Ectodermal cell (in vitro differentiated cells): ENCODE measurements around the gene EPHA1. TPM values are rescaled to one million over a fixed set of nuclear protein-coding genes. Genes with fewer than 3 reads are reported as not detected.

Experiments
- H3K27ac ChIP-seq: 2 replicates; pipeline ENCODE4 v1.7.0; 2013; ENCODE audit warnings: mild to moderate bottlenecking, low read depth, low read length; ENCODE audit not compliant: insufficient read depth, poor library complexity, severe bottlenecking
- H3K27me3 ChIP-seq: 2 replicates; pipeline ENCODE4 v1.7.0; 2013; ENCODE audit warnings: mild to moderate bottlenecking, low read length; ENCODE audit not compliant: insufficient read depth, control insufficient read depth, poor library complexity, severe bottlenecking
- H3K36me3 ChIP-seq: one replicate; pipeline ENCODE4 v1.7.0; 2013; ENCODE audit warnings: low read length; ENCODE audit not compliant: control insufficient read depth, insufficient read depth
- H3K4me1 ChIP-seq: one replicate; pipeline ENCODE4 v1.7.0; 2013; ENCODE audit warnings: low read length; ENCODE audit not compliant: control insufficient read depth, insufficient read depth
- H3K4me3 ChIP-seq: 2 replicates; pipeline ENCODE4 v1.7.0; 2013; ENCODE audit warnings: low read depth, low read length, control low read depth; ENCODE audit not compliant: insufficient read depth
- H3K9me3 ChIP-seq: 2 replicates; pipeline ENCODE4 v1.7.0; 2013; ENCODE audit warnings: mild to moderate bottlenecking, low read length, moderate library complexity; ENCODE audit not compliant: control insufficient read depth
- WGBS, 2 experiments: methylation state at CpG; one replicate each; pipeline ENCODE4 v1.1.7; 2013; ENCODE audit warnings: missing lambda C conversion rate in 2 of 2; 5-methylcytosine and 5-hydroxymethylcytosine counted together
- polyA plus RNA-seq, 4 experiments: library from polyadenylated mRNA; stranded (reverse); fragments of 50-300 nt; gene quantifications; one replicate each; pipeline ENCODE4 v1.2.3, GENCODE V29; 2013

Gene EPHA1
- polyA plus RNA-seq (2013, experiment 1 of 4), result 3.6 TPM
- 2.0 TPM for polyA plus RNA-seq (2013, experiment 2 of 4)
- polyA plus RNA-seq (2013, experiment 3 of 4), result 1.7 TPM
- polyA plus RNA-seq (2013, experiment 4 of 4), result 1.1 TPM

DNA sequence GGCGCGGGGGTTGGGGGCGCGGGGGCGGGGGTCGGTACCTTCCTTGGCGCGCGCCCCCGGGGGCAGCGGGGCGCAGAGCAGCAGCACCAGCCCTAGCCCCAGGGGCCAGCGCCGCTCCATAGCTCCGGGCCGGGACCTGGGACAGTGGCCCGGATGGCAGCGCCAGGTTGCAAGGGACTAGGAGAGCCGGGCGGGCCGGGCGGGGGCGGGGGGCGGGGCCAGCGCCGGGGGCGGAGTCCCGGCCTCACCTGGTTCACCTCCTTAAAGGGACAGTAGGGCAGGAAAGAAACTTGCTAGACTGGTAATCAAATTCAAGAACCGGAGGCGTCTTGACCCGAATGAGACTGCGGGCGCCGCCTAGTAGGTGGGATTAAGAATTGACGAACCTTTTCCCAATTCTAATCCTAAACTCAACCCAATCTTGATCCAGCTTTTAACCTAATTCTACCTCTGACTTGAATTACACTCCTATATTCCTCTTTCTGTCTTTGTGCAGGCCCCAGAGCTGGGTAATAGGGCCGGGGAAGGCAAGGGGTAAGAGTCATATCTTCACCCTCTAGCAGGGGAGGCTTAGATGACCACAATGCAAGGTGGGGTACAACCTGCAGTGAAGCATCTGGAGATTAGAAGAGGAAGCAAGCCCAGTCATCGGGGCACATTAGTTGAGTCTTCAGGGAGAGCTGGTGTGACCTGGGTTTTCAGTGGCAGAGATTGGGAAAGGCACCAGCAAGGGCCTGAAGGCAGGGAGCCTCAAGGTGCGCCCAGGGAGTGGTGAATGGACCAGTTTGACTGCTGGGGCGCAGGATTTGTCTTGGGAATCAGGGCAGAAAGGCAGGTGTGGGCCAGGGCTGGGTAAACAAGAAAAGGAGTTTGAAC is at the start of gene EPHA1:
Gene EPHA1, minus strand, starts transcription at position 171 of the 876 bp plus-strand sequence. Its CDS starts 51 bp downstream, at position 120.
- peaks cover 20% of the 10 kb centered on the region for H3K4me1 ChIP-seq
- no peak within 1 kb of the TSS for H3K27ac ChIP-seq
- H3K27me3 ChIP-seq, result peaks cover 22% of the 10 kb centered on the region
- H3K4me3 ChIP-seq, result peak within 1 kb of the TSS; percentile 34
- H3K9me3 ChIP-seq, result no peaks in the 10 kb centered on the region
- 7% methylated on average over 39 of the region's 39 CpGs for WGBS, 2 experiments
- no peaks in the 10 kb centered on the region for H3K36me3 ChIP-seq

DNA sequence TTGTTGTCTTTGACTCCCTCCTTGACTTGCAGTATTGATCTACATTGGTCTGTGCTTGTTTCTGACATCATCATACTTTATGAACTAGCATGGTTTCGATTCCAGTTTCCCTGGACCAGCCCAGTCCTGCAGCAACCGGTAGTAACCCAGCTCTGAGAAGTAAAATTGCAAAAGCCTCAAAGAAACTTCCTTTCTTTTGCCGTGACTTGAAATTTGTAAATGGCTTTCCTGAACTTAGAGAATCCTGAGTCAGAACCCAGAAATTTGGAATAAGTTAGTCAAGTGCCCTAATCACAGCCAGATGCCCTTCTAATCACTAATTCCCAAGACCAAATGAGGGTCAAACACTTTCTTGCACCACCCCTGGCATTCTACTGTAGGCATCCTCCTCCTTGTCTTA is 49.6 kb upstream of the EPHA1 start:
- Histone ChIP-seq H3K27me3 (no peaks in the 10 kb centered on the region), H3K4me3 (no peak overlapping the region), H3K27ac (no peak overlapping the region), H3K9me3 (no peaks in the 10 kb centered on the region), H3K4me1 (no peaks in the 10 kb centered on the region), H3K36me3 (no peaks in the 10 kb centered on the region)
- 90 to 98% methylated on average over 3 of the region's 3 CpGs for WGBS, 2 experiments

DNA sequence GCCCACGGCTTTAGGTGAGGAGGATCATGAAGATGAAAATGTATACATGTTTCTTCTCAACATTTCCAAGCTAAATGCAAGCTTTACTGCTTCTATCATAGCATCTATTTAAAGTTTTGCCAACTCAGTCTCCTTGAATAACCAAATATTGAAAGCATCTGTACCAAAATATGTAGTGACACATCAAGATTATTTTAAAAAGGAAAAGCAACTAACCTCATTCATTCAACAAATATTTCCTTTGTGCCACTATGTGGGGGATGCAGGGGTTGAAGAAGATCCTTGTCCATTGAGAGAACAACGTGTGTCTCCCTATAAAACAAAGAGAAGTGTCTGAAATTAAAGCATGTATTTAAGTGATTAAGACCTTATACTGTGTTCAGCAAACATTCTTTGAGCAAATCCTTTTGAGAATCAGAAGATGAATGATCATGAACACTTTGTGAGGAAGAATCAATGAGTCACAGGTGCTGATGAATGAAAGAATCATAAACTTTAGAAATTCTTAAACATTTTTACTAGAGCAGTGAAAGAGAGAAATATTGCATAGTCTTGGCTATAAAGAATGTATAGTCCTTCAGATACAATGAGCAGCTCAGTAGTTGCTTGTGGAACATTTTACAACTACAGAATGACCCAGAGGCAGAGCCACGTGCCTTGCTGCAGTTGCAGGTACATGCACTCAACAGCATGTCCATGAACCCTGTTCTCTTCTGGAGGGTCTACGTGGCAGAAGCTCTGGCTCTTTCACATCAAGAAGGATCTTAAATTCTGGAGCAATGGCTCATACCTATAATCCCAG is 48.5 kb upstream of the EPHA1 start:
- 92 to 93% methylated on average over 3 to 4 of the region's 4 CpGs for WGBS, 2 experiments
- no peaks in the 10 kb centered on the region for H3K27me3 ChIP-seq
- H3K9me3 ChIP-seq, result no peaks in the 10 kb centered on the region
- H3K36me3 ChIP-seq, result no peaks in the 10 kb centered on the region
- no peak overlapping the region for H3K27ac ChIP-seq
- no peak overlapping the region for H3K4me3 ChIP-seq
- no peaks in the 10 kb centered on the region for H3K4me1 ChIP-seq

DNA sequence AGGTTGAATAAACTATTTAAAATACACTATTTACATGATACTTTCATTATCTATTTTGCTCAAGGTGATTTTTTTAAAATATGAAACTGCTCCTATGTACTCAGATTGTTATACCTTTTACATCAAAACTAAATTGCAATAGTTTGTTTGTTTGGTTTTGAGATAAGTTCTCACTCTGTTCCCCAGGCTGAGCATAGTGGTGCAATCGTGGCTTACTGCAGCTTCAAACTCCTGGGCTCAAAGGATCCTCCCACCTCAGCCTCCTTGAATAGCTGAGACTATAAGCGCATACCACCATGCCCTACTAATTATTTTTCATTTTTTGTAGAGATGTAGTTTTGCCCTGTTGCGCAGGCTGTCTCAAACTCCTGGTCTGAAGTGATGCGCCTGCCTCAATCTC is 47.3 kb upstream of the EPHA1 start:
- H3K36me3 ChIP-seq, result no peaks in the 10 kb centered on the region
- H3K4me1 ChIP-seq, result no peaks in the 10 kb centered on the region
- H3K9me3 ChIP-seq, result no peaks in the 10 kb centered on the region
- WGBS, 2 experiments, result 89 to 93% methylated on average over 4 of the region's 4 CpGs
- no peak overlapping the region for H3K4me3 ChIP-seq
- no peaks in the 10 kb centered on the region for H3K27me3 ChIP-seq
- H3K27ac ChIP-seq, result no peak overlapping the region

DNA sequence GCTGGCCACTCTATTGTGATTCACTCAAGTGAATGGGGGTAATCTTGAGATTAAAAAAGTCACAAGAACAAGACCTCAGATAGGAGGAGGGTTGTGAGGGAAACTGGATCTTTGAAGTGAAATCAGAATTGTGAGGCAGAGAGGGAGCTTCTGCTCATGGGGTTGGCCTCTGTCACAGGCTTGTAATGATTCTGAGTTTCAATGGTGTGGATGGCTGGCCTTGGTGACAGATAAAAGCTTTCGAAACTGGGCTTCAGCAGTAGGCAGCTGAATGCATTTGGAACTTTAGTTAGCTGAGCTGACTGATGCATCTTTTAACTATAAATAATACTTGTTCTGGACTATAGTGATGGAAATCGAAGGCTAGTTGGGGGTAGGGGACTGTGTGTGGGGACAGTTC is 46.8 kb upstream of the EPHA1 start:
- no peaks in the 10 kb centered on the region for H3K4me1 ChIP-seq
- no peak overlapping the region for H3K27ac ChIP-seq
- no peaks in the 10 kb centered on the region for H3K27me3 ChIP-seq
- no peaks in the 10 kb centered on the region for H3K36me3 ChIP-seq
- H3K9me3 ChIP-seq, result no peaks in the 10 kb centered on the region
- 89 to 100% methylated on average over 1 to 2 of the region's 2 CpGs for WGBS, 2 experiments
- no peak overlapping the region for H3K4me3 ChIP-seq

DNA sequence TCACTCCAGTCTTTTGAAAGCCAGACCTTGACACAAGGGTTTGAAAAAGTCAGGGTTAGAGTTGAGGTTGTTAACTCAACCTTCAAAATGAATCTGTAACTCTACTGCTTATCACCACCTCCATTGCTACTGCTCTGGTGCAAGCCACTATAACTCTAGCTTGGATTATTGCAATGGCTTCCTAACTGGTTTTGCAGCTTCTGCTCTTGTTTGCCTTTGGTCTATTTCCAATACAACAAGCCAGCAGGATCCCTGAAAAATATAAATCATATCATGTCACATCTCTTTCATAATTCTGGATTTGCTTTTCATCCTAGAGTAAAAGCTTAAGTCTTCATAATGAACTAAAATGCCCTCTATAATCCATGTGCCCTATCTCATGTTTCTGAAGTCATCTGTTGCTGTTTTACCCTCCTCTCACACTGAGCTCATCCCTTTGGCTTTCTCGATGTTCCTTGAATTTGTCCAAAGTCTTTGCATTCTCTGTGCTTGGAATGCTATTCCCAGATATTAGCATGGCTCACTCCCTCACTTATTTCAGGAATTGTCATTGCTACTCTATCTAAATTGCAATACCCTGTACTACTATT is 45.5 kb upstream of the EPHA1 start:
- Histone ChIP-seq H3K27ac (no peak overlapping the region), H3K36me3 (no peaks in the 10 kb centered on the region), H3K27me3 (no peaks in the 10 kb centered on the region), H3K9me3 (no peaks in the 10 kb centered on the region), H3K4me1 (no peaks in the 10 kb centered on the region), H3K4me3 (no peak overlapping the region)
- WGBS, 2 experiments, result 90 to 92% methylated on average over 1 of the region's 1 CpG

DNA sequence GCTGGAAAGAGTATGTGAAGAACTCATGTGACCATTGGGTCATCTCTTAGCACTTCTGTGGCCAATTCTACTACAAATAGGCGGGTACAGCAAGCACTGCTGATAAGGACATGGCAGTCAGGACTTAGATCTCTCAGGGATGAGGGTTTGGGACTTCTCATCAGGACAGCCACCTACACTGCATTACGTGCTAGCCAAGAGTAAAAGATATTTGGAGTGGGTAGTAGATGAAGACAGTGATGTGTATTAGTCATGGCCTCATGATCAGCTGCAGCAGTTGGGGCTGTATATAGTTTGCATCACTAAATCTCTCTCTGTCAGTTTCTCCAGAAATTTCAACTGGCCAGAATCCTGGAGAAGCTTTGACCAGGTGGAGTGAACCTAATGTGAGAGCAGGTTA is 43.8 kb upstream of the EPHA1 start:
- WGBS, 2 experiments, result 93 to 97% methylated on average over 2 of the region's 2 CpGs
- H3K27me3 ChIP-seq, result no peaks in the 10 kb centered on the region
- H3K9me3 ChIP-seq, result no peaks in the 10 kb centered on the region
- no peaks in the 10 kb centered on the region for H3K4me1 ChIP-seq
- H3K27ac ChIP-seq, result no peak overlapping the region
- no peak overlapping the region for H3K4me3 ChIP-seq
- H3K36me3 ChIP-seq, result no peaks in the 10 kb centered on the region

DNA sequence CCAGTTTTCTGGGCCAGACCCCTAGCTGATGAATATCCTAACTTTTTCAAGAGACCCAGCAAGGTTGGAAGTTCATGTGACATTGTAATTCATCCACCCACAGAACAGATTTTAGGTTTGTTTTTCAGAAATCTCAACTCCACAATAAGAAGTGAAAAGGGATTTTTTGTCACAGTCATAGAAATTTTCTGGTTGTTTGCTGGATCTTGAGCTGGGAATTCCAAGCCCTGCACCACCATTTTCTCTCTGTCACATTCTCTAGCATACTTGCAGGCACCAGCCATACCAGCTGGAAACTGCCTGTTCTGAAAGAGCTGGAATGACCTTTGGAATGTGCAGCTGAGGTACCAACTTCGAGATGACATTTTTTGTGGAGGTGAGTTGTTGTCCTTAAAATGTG is 43.1 kb upstream of the EPHA1 start:
- Histone ChIP-seq H3K4me1 (no peaks in the 10 kb centered on the region), H3K4me3 (no peak overlapping the region), H3K9me3 (no peaks in the 10 kb centered on the region), H3K27me3 (no peaks in the 10 kb centered on the region), H3K27ac (no peak overlapping the region), H3K36me3 (no peaks in the 10 kb centered on the region)
- WGBS, 2 experiments, result 93 to 100% methylated on average over 1 of the region's 1 CpG

DNA sequence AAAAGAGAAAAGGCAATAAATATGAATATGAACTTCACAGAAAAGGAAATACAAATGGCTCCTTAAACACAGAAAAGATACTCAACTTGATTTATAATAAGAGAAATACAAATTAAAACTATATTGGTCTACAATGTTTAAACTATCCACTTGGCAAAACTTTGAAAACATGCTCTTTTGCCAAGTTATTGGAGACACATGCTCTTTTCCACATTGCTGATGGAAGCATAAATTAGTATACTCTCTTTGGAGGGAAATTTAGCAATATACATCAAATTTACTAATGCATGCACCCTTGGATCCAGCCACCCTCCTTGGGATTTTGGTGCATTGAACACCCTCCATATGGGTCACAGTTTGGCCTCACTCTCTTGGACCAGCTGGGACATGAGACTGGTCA is 42.5 kb upstream of the EPHA1 start:
- H3K27ac ChIP-seq, result no peak overlapping the region

DNA sequence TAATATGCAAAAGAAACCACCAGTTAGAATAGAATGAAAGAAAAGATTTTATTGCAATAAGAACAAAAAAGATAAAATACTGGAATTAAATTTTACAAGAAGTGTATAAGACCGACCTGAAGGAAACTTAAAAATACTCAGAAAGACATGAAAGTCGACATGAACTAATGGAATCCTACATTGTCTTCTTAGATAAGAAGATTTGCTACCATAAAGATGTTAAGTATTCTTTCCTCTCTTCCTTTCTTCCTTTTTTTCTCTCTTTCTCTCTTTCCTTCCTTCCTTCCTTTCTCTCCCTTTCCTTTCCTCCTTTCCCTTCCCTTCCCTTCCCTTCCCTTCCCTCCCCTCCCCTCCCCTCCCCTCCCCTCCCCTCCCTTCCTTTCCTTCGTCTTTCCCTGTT is 41.1 kb upstream of the EPHA1 start:
- Histone ChIP-seq H3K36me3 (no peaks in the 10 kb centered on the region), H3K27me3 (no peaks in the 10 kb centered on the region), H3K27ac (no peak overlapping the region), H3K4me3 (no peak overlapping the region), H3K9me3 (no peaks in the 10 kb centered on the region), H3K4me1 (peaks cover 4% of the 10 kb centered on the region)
- WGBS, 2 experiments, result 93 to 100% methylated on average over 2 to 3 of the region's 3 CpGs

More for the DNA sequence above, 42.5 kb upstream of the EPHA1 start:
- Histone ChIP-seq H3K27me3 (no peaks in the 10 kb centered on the region), H3K4me3 (no peak overlapping the region), H3K36me3 (no peaks in the 10 kb centered on the region), H3K9me3 (no peaks in the 10 kb centered on the region), H3K4me1 (no peaks in the 10 kb centered on the region)
